Measurements from ENCODE around the gene ARID1B. TPM values are rescaled to one million over a fixed set of nuclear protein-coding genes. Genes with fewer than 3 reads are reported as not detected.
A peak's percentile ranks its signal among the peaks of the same experiment; 100 is the strongest.

Gene ARID1B
- total and polyA plus RNA-seq, 9 of the 15 experiments (the other 6 are each of a cell fraction or from before 2014, with no cell fraction given): 12.5 to 50.5 (median 25.8) TPM

GRCh38 chr6:156794546-156795354, 17.6 kb downstream of the ARID1B start (continued):
- no peak for TF ChIP-seq ZNF740 (CRISPR knock-in tag; IDR thresholded peaks at IDR 0.05)
- no peak for TF ChIP-seq ZNF740 (tag; IDR thresholded peaks at IDR 0.05)
- peak; percentile 33; the same call in 1 of the 2 replicates for TF ChIP-seq POLR2A (conservative IDR thresholded peaks at IDR 0.05)

GRCh38 chr6:156795825-156796224, 18.6 kb downstream of the ARID1B start:
- H3K79me2 ChIP-seq (ENCODE audit: control insufficient read depth, insufficient read depth, low read length): peaks cover 95% of the 10 kb centered on the region
- no peak for FAIRE-seq
- POLR2A ChIA-PET: interaction anchor here (0.9 to 1.2 kb wide), 5 partner anchors 11 to 21 kb away, joined by 3 to 10 read pairs (median 4); no protein-coding TSS in a partner anchor
- H3K4me3 ChIP-seq: no peak overlapping the region
- CTCF ChIA-PET (ENCODE audit: low intra/inter-chr PET ratio): no interaction called here
- H3K4me2 ChIP-seq (ENCODE audit: insufficient read depth, low read length): no peak overlapping the region
- no peak overlapping the region for H2AFZ ChIP-seq (ENCODE audit: low read depth, low read length)
- no peaks in the 10 kb centered on the region for H3K27me3 ChIP-seq (ENCODE audit: control insufficient read depth in 2 of 2, insufficient read depth in 2 of 2, low read length in 2 of 2)
- no peak overlapping the region for H3K9ac ChIP-seq (ENCODE audit: insufficient read depth in 1 of 2, low read depth in 2 of 2, low read length in 2 of 2)
- peaks cover 7 to 12% of the 10 kb centered on the region in 2 experiments for H3K4me1 ChIP-seq (replicated peaks in 1 of 2; ENCODE audit: control insufficient read depth in 2 of 2, insufficient read depth in 2 of 2, low read length in 2 of 2)
- BruUV-seq (replicated peaks): no TSS peak
- 76% methylated on average over 9 of the region's 9 CpGs for WGBS (ENCODE audit: insufficient coverage, low coverage, missing lambda C conversion rate)
- no peaks in the 10 kb centered on the region for H3K9me1 ChIP-seq (ENCODE audit: control insufficient read depth, insufficient read depth, low read length)
- no peaks in the 10 kb centered on the region for H3K9me3 ChIP-seq (replicated peaks; ENCODE audit: control insufficient read depth, insufficient read depth, low read depth, low read length)
- H4K20me1 ChIP-seq (replicated peaks; ENCODE audit: control insufficient read depth, insufficient read depth, low read length): peaks cover 28% of the 10 kb centered on the region; the same call in 1 of the 2 replicates
- H3K27ac ChIP-seq (ENCODE audit: extremely low read depth, low read depth, low read length): no peak overlapping the region
- intact Hi-C loops (cut with micrococcal nuclease): no loop called here
- H3K36me3 ChIP-seq (ENCODE audit: control insufficient read depth, insufficient read depth, low read length): no peaks in the 10 kb centered on the region
- in situ Hi-C loops (cut with MboI): no loop called here
- peak; percentile 35 for ATAC-seq
- DNase-seq (ENCODE audit: extremely low read depth in 1 of 4, low spot score in 3 of 4): no peak
- TF ChIP-seq HOXB6 (CRISPR knock-in tag; IDR thresholded peaks at IDR 0.05; ENCODE audit: borderline replicate concordance) (no peak), ZBTB17 (CRISPR knock-in tag; IDR thresholded peaks at IDR 0.05) (peak; percentile 97), FOXK1 (CRISPR knock-in tag; IDR thresholded peaks at IDR 0.05; ENCODE audit: borderline replicate concordance) (no peak), MLLT1 (IDR thresholded peaks at IDR 0.05) (peak in 1 of 2 experiments; percentile 98; a peak in 2 of 4 replicates), ZMIZ1 (IDR thresholded peaks at IDR 0.05; ENCODE audit: low read depth in 2 of 2, low read length in 2 of 2) (peak in 1 of 2 experiments; percentile 79; a peak in 2 of 4 replicates), CBFA2T3 (IDR thresholded peaks at IDR 0.05) (no peak)
